ENCODE measurements around the gene CLEC6A.
"Not testable (repeated sequence)": the region's sequence is repeated elsewhere in the genome, so short reads cannot be mapped to it uniquely, and the experiment has no call there.

CLEC6A gene

DNA sequence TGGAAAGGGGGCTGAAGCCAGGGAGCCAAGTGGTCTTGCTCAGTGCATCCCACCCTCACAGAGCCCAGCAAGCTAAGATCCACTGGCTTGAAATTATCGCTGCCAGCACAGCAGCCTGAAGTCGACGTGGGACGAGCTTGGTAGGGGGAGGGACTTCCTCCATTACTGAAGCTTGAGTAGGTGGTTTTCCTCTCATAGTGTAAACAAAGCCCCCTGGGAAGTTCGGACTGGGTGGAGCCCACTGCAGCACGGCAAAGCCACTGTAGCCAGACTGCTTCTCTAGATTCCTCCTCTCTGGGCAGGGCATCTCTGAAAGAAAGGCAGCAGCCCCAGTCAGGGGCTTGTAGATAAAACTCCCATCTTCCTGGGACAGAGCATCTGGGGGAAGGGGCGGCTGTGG, 40.3 kb downstream of the CLEC6A start:
- DNase-seq = not testable (repeated sequence)

DNA sequence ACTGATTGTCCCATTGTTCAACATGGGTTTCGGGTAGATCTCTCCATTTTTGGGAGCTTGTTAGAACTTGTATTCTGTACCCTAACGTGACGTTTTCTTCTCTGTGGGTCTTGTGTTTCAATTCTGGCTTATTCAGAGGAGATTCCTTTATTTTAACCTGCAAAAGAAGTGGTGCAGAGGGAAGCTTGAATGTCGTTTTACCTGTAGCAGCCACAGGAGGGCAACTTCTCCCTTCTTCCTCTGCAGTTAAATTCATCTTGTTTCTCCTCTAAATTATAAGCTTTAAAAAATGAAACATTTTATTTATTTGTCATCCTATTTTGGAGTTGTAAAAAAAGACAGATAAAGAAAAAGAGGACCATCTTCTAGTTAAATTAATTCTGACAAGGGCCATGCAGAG, 43.9 kb downstream of the CLEC6A start:
- no peak for DNase-seq

DNA sequence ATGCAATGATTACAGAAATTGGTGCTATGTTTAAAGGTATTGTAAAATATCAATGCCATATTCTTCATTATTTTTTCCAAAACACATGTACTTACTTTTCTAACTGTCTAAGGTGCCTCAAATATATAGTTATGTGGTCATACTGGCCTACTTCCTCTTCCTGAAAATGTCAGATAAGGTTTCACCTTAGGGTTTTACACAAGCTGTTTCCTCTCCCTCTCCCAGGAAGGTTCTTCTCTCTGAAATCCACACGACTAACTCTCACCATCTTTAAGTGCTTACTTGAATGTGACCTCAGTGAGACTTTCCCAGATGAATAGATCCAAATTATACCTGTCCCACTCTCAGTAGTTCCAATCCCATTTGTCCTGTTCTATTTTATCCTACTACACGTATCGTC, 46.0 kb downstream of the CLEC6A start:
- no peak for DNase-seq

DNA sequence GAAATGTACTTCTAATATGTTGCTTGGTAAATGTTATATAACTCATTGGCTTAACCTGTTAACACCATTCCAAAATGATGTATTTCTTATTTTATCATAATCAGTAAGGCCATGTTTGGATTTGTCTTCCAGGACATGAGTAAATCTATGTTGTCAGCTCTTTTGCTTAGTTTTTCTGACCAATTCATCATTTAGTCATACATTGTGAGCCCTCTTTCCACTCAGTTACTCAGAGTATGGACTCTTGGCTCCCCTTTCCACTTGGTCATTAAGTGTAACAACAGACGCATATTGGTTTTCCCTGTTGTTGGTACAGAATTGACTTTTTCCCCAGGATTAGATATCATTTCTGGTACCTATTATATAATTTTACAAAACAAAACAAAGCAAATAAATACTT, 48.6 kb downstream of the CLEC6A start:
- DNase-seq = no peak

DNA sequence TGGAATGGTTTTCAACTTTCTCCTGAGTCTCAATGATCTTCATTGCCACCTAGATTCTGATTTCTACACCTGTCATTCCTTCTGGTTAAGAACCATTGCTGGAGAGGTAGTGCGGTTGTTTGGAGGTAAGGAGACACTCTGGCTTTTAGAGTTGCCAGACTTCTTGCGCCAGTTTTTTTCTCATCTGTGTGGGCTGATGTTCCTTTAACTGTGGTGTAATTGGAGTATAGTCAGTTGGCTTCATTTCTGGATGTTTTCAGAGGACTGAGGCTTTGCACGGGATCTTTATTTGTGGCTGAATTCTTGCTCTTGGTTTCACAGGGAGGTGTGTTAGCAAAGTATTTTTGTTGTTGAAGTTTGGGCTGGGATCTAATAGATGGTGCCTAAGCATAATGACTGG, 51.8 kb downstream of the CLEC6A start:
- DNase-seq = no peak

- DNase-seq = no peak
Measured at GRCh38 chr12:8508223-8508622, 52.5 kb downstream of the CLEC6A start.

DNA sequence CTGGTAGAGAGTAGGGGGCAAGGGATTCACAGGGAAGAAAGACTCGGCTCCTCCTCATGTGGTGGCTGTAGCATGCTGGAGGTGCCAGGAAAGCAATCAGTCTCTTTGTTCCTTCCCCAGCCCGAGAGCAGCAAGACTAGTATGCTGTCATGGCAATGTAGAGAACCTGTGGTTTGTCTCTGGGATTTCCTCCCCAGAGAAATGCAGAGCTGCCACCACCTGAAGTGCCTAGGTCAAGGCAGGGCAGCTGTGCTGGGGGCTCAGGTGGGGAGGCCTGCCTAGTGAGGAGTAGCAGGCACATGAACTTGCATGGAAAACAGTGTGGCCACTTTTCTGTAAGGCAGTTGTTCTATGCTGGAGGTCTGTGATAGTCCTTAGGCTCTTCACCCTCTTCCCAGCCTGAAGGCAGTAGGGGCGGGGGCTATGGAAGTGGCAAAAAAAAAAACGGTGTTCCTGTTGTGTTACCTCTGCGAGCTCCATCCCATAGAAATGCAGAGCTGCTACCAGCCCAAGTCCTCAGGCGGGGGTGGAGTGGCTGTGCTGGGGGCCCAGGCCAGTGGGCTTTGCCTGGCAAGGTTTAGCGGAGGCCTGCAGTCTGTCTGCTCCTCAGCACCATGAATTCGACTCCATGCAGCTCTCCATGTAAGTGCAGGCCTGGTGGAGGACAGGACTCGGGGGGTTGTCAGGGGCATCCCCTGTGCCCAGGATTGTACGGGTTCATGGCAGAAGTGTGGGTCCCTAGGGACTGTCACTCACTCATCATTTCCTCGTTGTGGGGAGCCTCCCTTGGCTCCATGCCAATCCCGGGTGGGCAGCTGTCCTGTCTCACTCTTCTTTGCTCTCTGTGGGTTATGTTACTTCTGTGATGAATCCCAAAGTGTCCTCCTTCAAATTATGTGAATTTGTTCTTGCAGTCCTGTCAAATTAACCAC, 53.4 kb downstream of the CLEC6A start:
- no peak for DNase-seq

DNA sequence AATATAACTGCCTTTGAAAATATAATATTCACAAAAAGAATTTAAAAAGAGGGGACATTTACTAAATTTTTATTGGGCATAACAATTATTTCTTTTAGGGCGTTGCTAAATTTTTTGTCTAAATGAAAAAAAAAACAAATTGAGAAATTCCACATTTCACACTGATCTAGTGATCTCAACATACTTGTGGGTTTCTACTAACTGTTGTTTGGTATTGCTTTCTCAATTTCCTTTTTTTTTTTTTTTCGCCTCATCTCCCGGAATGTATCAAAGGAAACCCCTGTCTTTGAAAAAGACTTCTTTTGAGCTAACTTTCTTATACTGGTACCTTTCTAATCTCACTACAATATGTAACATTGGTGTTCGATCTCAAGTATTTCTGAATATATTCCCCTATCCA, 57.5 kb downstream of the CLEC6A start, which contains the start of gene CLEC4D:
Gene CLEC4D (plus strand): TSS at position 248 of the 400 bp plus-strand sequence. CDS start 230 bp downstream, outside the sequence.
- DNase-seq = no peak

DNA sequence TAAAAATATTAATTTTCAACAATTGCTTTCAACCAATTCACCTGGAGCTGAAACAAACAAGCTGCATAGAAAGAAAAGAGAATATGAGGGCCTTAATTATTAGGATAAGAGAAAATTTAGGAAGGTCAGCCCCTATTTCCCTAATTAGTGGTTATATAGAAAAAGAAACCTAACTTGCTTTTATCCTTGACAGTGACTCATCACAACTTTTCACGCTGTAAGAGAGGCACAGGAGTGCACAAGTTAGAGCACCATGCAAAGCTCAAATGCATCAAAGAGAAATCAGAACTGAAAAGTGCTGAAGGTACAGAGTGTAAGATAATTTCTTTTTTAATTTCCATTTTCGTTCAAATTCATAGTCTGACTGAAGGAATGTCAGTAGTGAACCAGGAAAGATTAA, 62.2 kb downstream of the CLEC6A start:
- DNase-seq = no peak

DNA sequence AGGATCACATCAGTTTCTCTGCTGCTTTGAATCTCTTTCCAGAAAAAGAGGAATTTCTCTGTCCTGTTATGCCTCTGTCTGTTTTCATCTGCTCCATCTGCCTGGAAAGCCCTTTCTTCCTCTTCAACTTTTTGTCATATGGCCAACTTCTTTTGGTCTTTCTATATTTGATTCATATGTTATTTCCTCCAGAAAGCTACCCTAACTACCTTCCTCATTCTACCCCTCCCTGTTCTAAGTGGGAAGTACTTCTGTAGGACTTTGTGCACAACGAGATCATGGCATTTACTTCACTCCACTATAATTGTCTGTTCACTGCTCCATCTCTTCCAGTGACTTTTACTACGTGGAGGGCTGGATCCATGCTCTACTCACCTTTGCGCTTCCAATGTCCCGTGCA, 63.4 kb downstream of the CLEC6A start:
- no peak for DNase-seq

GRCh38 chr12:8527250-8528130, 71.7 kb downstream of the CLEC6A start:
- DNase-seq = no peak
